ENCODE measurements around the gene TUBGCP3. TPM values are rescaled to one million over a fixed set of nuclear protein-coding genes. Genes with fewer than 3 reads are reported as not detected.

Gene TUBGCP3
- total and polyA plus RNA-seq, 2 experiments from 2014 or later, result 12.0 to 12.2 TPM

DNA sequence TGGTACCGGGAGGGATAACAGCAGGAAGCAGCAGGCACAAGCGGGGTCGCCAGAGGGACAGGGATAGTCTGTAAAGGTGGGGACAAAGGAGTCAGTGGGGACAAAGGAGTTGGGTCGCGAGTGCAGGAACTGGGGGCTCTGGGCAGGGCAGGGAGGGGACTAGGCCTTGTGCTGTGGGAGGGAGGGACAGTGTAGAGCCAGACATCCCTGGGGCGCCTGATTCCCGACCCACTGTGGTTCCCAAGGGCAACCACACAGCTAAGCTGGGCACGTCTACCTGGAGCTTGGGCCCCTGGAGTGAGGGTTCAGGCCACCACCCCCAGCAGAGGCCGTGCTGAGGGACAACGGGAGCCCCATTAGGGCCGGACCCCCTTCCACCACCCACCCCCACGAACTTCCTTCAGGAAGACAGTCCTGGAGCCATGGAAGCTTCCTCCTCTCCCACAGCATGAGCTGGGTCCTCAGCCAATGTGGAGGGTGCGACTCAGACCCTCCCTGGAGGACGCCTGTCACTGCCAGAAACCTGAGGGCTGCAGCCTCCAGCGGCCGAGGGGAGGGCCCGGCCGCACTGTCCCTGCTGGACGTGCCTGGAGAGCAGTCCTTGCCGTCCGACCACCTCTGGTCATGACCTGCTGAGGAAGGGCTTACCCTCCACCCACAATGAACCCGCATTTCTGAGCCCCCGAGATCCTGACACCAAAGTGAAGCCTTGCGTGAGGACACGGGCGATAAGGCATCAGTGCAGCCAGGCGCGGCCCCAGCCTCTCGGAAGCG lies 133.9 kb downstream of the TUBGCP3 start:
- Histone ChIP-seq H2AFZ (no peak overlapping the region), H4K20me1 (ENCODE audit: insufficient read depth) (no peaks in the 10 kb centered on the region), H3K27me3 (replicated peaks; ENCODE audit: insufficient read depth) (0 out of 2 replicates have a peak, but pooled peaks cover 4% of the 10 kb centered on the region), H3K4me3 (no peak overlapping the region), H3K9me2 (ENCODE audit: insufficient read depth) (no peaks in the 10 kb centered on the region), H3K36me3 (ENCODE audit: low read depth) (no peaks in the 10 kb centered on the region), H3K9me3 (ENCODE audit: low read depth) (no peaks in the 10 kb centered on the region), H3K4me1 (ENCODE audit: insufficient read depth) (no peaks in the 10 kb centered on the region), H3K9ac (no peak overlapping the region), H3K27ac (no peak overlapping the region), H3K4me2 (ENCODE audit: unreplicated experiment) (no peak overlapping the region), H3F3A (ENCODE audit: insufficient read depth) (no peaks in the 10 kb centered on the region), H3K79me2 (ENCODE audit: insufficient read depth) (no peaks in the 10 kb centered on the region)
- no peak for DNase-seq
- in situ Hi-C loops (cut with MboI), result no loop called here
- TF ChIP-seq EZH2phosphoT487 (IDR thresholded peaks at IDR 0.05; ENCODE audit: insufficient read depth, low read depth) (no peak), EZH2 (IDR thresholded peaks at IDR 0.05; ENCODE audit: insufficient read depth, poor library complexity, severe bottlenecking) (no peak)
- WGBS, 2 experiments (ENCODE audit: low coverage in 1 of 2, low lambda C conversion rate in 2 of 2, missing lambda C conversion rate in 2 of 2), result 68 to 75% methylated on average over 22 to 29 of the region's 30 CpGs

- in situ Hi-C loops (cut with MboI), result no loop called here
- no peak for DNase-seq
- H3K27ac ChIP-seq, result no peak overlapping the region
- H3K36me3 ChIP-seq (ENCODE audit: low read depth), result no peaks in the 10 kb centered on the region
- H3F3A ChIP-seq (ENCODE audit: insufficient read depth), result no peaks in the 10 kb centered on the region
- H3K4me3 ChIP-seq, result no peak overlapping the region
- 0 out of 2 replicates have a peak, but pooled peaks cover 6% of the 10 kb centered on the region for H3K27me3 ChIP-seq (replicated peaks; ENCODE audit: insufficient read depth)
- H3K9ac ChIP-seq, result no peak overlapping the region
- H3K9me3 ChIP-seq (ENCODE audit: low read depth), result no peaks in the 10 kb centered on the region
- no peaks in the 10 kb centered on the region for H4K20me1 ChIP-seq (ENCODE audit: insufficient read depth)
- no peak overlapping the region for H3K4me2 ChIP-seq (ENCODE audit: unreplicated experiment)
- H2AFZ ChIP-seq, result no peak overlapping the region
- WGBS, 2 experiments (ENCODE audit: low coverage in 1 of 2, low lambda C conversion rate in 2 of 2, missing lambda C conversion rate in 2 of 2), result 81 to 85% methylated on average over 32 of the region's 32 CpGs
- no peaks in the 10 kb centered on the region for H3K4me1 ChIP-seq (ENCODE audit: insufficient read depth)
- no peak for TF ChIP-seq EZH2phosphoT487 (IDR thresholded peaks at IDR 0.05; ENCODE audit: insufficient read depth, low read depth)
- TF ChIP-seq EZH2 (IDR thresholded peaks at IDR 0.05; ENCODE audit: insufficient read depth, poor library complexity, severe bottlenecking), result no peak
- H3K9me2 ChIP-seq (ENCODE audit: insufficient read depth), result no peaks in the 10 kb centered on the region
- H3K79me2 ChIP-seq (ENCODE audit: insufficient read depth), result no peaks in the 10 kb centered on the region
These were observed 134.6 kb downstream of the TUBGCP3 start for GRCh38 chr13:112453207-112453829.

DNA sequence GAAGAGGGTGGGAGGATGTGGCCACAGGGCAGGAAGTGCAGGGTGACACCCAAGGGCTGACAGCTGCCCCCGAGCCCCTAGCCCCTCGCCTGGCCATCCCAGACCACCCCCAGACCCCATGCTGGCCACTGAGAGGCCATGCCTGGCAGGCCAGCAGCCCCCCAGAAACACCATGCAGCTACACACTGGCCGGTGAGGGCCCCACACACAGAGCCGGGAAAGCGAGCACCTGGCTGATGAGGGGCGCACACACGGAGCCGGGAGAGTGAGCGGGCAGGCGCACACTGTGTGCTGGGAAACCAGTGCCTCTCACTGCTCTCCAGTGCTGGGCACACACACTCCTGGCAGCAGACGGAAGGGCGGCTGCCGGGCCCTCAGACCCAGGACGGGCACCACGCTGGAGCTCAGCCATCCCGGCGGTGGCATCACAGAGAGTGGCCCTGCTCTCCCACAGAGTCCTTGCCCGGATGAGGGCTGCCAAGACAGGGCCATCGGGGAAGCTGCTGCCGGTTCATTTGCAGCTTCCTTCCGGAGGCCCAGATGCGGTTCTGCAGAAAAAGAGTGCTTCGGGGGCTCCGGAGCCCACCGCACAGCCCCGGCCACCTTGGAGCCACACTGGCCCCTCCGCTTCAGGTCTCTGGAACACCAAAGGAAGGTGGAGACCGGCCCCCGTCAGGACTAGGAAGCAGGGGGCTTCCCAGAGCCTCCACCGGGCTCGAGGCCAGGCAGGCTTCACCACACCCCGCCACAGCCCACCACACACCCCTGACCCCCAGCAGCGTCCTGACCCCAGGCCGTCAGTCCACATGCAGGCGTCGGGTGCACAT lies 135.4 kb downstream of the TUBGCP3 start:
- Histone ChIP-seq H3K27me3 (replicated peaks; ENCODE audit: insufficient read depth) (0 out of 2 replicates have a peak, but pooled peaks cover 6% of the 10 kb centered on the region), H3K27ac (no peak overlapping the region), H3K4me3 (no peak overlapping the region), H3K36me3 (ENCODE audit: low read depth) (no peaks in the 10 kb centered on the region), H3K79me2 (ENCODE audit: insufficient read depth) (no peaks in the 10 kb centered on the region), H3K9me3 (ENCODE audit: low read depth) (no peaks in the 10 kb centered on the region), H3K4me2 (ENCODE audit: unreplicated experiment) (no peak overlapping the region), H3K4me1 (ENCODE audit: insufficient read depth) (no peaks in the 10 kb centered on the region), H3K9ac (no peak overlapping the region), H4K20me1 (ENCODE audit: insufficient read depth) (no peaks in the 10 kb centered on the region), H3F3A (ENCODE audit: insufficient read depth) (no peaks in the 10 kb centered on the region), H3K9me2 (ENCODE audit: insufficient read depth) (no peaks in the 10 kb centered on the region), H2AFZ (no peak overlapping the region)
- 65 to 66% methylated on average over 27 to 30 of the region's 36 CpGs for WGBS, 2 experiments (ENCODE audit: low coverage in 1 of 2, low lambda C conversion rate in 2 of 2, missing lambda C conversion rate in 2 of 2)
- DNase-seq, result no peak
- TF ChIP-seq EZH2phosphoT487 (IDR thresholded peaks at IDR 0.05; ENCODE audit: insufficient read depth, low read depth) (no peak), EZH2 (IDR thresholded peaks at IDR 0.05; ENCODE audit: insufficient read depth, poor library complexity, severe bottlenecking) (no peak)
- in situ Hi-C loops (cut with MboI), result no loop called here
